Activated CD4-positive, alpha-beta T cell treated with anti-CD3 and anti-CD28 coated beads for 24 hours (primary cell): ENCODE measurements around the gene KMT2C.
"Not testable (repeated sequence)": the region's sequence is repeated elsewhere in the genome, so short reads cannot be mapped to it uniquely, and the experiment has no call there.

Experiments used
- DNase-seq, 2 donors: peaks; one replicate each; pipeline ENCODE4 v3.0.0-alpha.2; 2020; ENCODE audit warnings: low read depth in 2 of 2

The KMT2C gene

GRCh38 chr7:152362128-152362926, 73.5 kb downstream of the KMT2C start:
- DNase-seq = no peak

GRCh38 chr7:152355474-152356057, 80.2 kb downstream of the KMT2C start:
- no peak for DNase-seq

GRCh38 chr7:152354061-152354460, 81.7 kb downstream of the KMT2C start:
- no peak for DNase-seq

GRCh38 chr7:152353281-152353680, 82.5 kb downstream of the KMT2C start:
- not testable (repeated sequence) for DNase-seq

- not testable (repeated sequence) for DNase-seq
Observed at GRCh38 chr7:152351747-152352146, 84.1 kb downstream of the KMT2C start.

GRCh38 chr7:152351168-152351567, 84.6 kb downstream of the KMT2C start:
- DNase-seq = no peak

- DNase-seq = no peak
Observed at GRCh38 chr7:152347888-152348287, 87.9 kb downstream of the KMT2C start.

GRCh38 chr7:152344253-152344652, 91.5 kb downstream of the KMT2C start:
- no peak for DNase-seq

GRCh38 chr7:152342796-152343195, 93.0 kb downstream of the KMT2C start:
- no peak for DNase-seq

- DNase-seq = no peak
Observed at GRCh38 chr7:152341914-152342236, 93.9 kb downstream of the KMT2C start.

GRCh38 chr7:152341039-152341913, 94.5 kb downstream of the KMT2C start:
- no peak for DNase-seq

- DNase-seq = no peak
Observed at GRCh38 chr7:152340161-152340560, 95.6 kb downstream of the KMT2C start.

GRCh38 chr7:152338561-152338960, 97.2 kb downstream of the KMT2C start:
- no peak for DNase-seq

GRCh38 chr7:152336754-152337368, 98.9 kb downstream of the KMT2C start:
- DNase-seq = peak in 1 of 2 donors; percentile 6

GRCh38 chr7:152335900-152336571, 99.8 kb downstream of the KMT2C start:
- no peak for DNase-seq

GRCh38 chr7:152333134-152333533, 102.7 kb downstream of the KMT2C start:
- no peak for DNase-seq

GRCh38 chr7:152330827-152331226, 105.0 kb downstream of the KMT2C start:
- no peak for DNase-seq

GRCh38 chr7:152329469-152329868, 106.3 kb downstream of the KMT2C start:
- no peak for DNase-seq

GRCh38 chr7:152328234-152328633, 107.6 kb downstream of the KMT2C start:
- no peak for DNase-seq

GRCh38 chr7:152315845-152316244, 120.0 kb downstream of the KMT2C start:
- no peak for DNase-seq

GRCh38 chr7:152313831-152314604, 121.8 kb downstream of the KMT2C start:
- no peak for DNase-seq
